H1 (cell line): ENCODE data around the gene ACSM3. TPM values are rescaled to one million over a fixed set of nuclear protein-coding genes. Genes with fewer than 3 reads are reported as not detected.

Experiments used
- CTCF ChIA-PET: fragments of 300-600 bp; sonication (Branson Sonifier 250); formaldehyde crosslinking; loops from one replicate; lab custom pipeline; 2021; ENCODE audit not compliant: partially characterized antibody; lab: Charles Lee
- POLR2A ChIA-PET: fragments of 300-600 bp; sonication (Branson Sonifier 250); formaldehyde crosslinking; loops from one replicate; lab custom pipeline; 2021; ENCODE audit warnings: inconsistent platforms; ENCODE audit not compliant: partially characterized antibody; lab: Charles Lee
- DNase-seq, 2 experiments: peaks; one replicate each; pipeline versions ENCODE4 v3.0.0 to v3.0.0-alpha.2; 2010 to 2022; ENCODE audit warnings: low spot score in 2 of 2, low read depth in 1 of 2, mixed read lengths in 1 of 2
- FAIRE-seq: peaks from 2 replicates; lab custom pipeline; 2011; peaks lifted over from hg19 to GRCh38; lab: Jason Lieb, UNC
- H2AFZ ChIP-seq: 2 replicates; pipeline ENCODE4 v1.8.1; 2012; ENCODE audit warnings: low read length, inconsistent platforms
- H2AK5ac ChIP-seq: 2 replicates; pipeline ENCODE4 v1.6.1; 2013; ENCODE audit warnings: low read depth, low read length
- H2BK120ac ChIP-seq: replicated peaks from 2 replicates; pipeline ENCODE3; 2013; ENCODE audit warnings: low read depth, low read length, inconsistent platforms
- H2BK12ac ChIP-seq: 2 replicates; pipeline ENCODE4 v1.6.1; 2013; ENCODE audit warnings: low read depth, low read length
- H2BK15ac ChIP-seq: 2 replicates; pipeline ENCODE4 v1.6.1; 2013; ENCODE audit warnings: low read length
- H2BK20ac ChIP-seq: 2 replicates; pipeline ENCODE4 v1.6.1; 2013; ENCODE audit warnings: low read length
- H2BK5ac ChIP-seq: 2 replicates; pipeline ENCODE4 v1.6.1; 2013; ENCODE audit warnings: low read depth, low read length
- H3K14ac ChIP-seq: 2 replicates; pipeline ENCODE4 v1.6.1; 2013; ENCODE audit warnings: inconsistent platforms; ENCODE audit not compliant: insufficient read length
- H3K18ac ChIP-seq: 2 replicates; pipeline ENCODE4 v1.6.1; 2013; ENCODE audit warnings: low read length; ENCODE audit errors: extremely low read depth
- H3K23ac ChIP-seq: 2 replicates; pipeline ENCODE4 v1.6.1; 2013; ENCODE audit warnings: inconsistent platforms; ENCODE audit not compliant: insufficient read length
- H3K23me2 ChIP-seq: 2 replicates; pipeline ENCODE4 v1.6.1; 2013; ENCODE audit warnings: low read depth, low read length
- H3K27ac ChIP-seq: 2 replicates; pipeline ENCODE4 v1.6.1; 2011; ENCODE audit warnings: low read depth, low read length, inconsistent platforms
- H3K27me3 ChIP-seq, 4 experiments: replicated peaks in 1 of 4; 1 replicate in 1 of 4; 2 replicates in 3 of 4; pipeline versions ENCODE4 v1.6.1 to v1.8.1; 2011 to 2013; ENCODE audit warnings: low read length in 3 of 4, mild to moderate bottlenecking in 3 of 4, inconsistent platforms in 2 of 4, mixed read lengths in 2 of 4, moderate library complexity in 1 of 4; ENCODE audit not compliant: control insufficient read depth in 3 of 4, insufficient read depth in 3 of 4; ENCODE audit errors: extremely low read depth in 1 of 4
- H3K36me3 ChIP-seq, 4 experiments: 2 replicates each; pipeline versions ENCODE4 v1.6.1 to v1.8.1; 2011 to 2013; ENCODE audit warnings: mild to moderate bottlenecking in 4 of 4, low read length in 3 of 4, moderate library complexity in 2 of 4, control low read depth in 1 of 4, inconsistent platforms in 1 of 4; ENCODE audit not compliant: insufficient read depth in 4 of 4, control insufficient read depth in 2 of 4
- H3K4ac ChIP-seq: replicated peaks from 2 replicates; pipeline ENCODE3; 2013; ENCODE audit warnings: low read length, low read depth, mixed read lengths, inconsistent platforms; ENCODE audit not compliant: insufficient read length
- H3K4me1 ChIP-seq, 4 experiments: replicated peaks in 1 of 4; 1 replicate in 1 of 4; 2 replicates in 3 of 4; pipeline versions ENCODE4 v1.6.1 to v1.8.1; 2011 to 2013; ENCODE audit warnings: low read length in 3 of 4, inconsistent platforms in 2 of 4, mixed read lengths in 1 of 4; ENCODE audit not compliant: insufficient read depth in 4 of 4, control insufficient read depth in 3 of 4
- H3K4me2 ChIP-seq, 2 experiments: 2 replicates each; pipeline versions ENCODE4 v1.6.1 to v1.8.1; 2011 to 2013; ENCODE audit warnings: low read depth in 2 of 2, low read length in 2 of 2, control low read depth in 1 of 2, inconsistent platforms in 1 of 2, mild to moderate bottlenecking in 1 of 2; ENCODE audit not compliant: insufficient read depth in 1 of 2
- H3K4me3 ChIP-seq, 4 experiments: fragments of 200-600, 300-600 bp in 1 of 4; sonication (generic), shearing (Covaris generic), sonication (Bioruptor Twin) in 1 of 4; 2 replicates each; pipeline versions ENCODE4 v1.5.1 to v1.8.1; 2011 to 2016; ENCODE audit warnings: low read length in 4 of 4, low read depth in 3 of 4, control low read depth in 2 of 4, inconsistent platforms in 2 of 4, mild to moderate bottlenecking in 2 of 4, mixed read lengths in 1 of 4, moderate library complexity in 1 of 4; ENCODE audit not compliant: insufficient read depth in 2 of 4; ENCODE audit errors: extremely low read depth in 1 of 4
- H3K56ac ChIP-seq: replicated peaks from 2 replicates; pipeline ENCODE3; 2013; ENCODE audit warnings: low read depth, mild to moderate bottlenecking, mixed read lengths, low read length, inconsistent platforms; ENCODE audit not compliant: insufficient read length
- H3K79me1 ChIP-seq: 2 replicates; pipeline ENCODE4 v1.6.1; 2013; ENCODE audit warnings: low read depth, low read length, control low read depth
- H3K79me2 ChIP-seq, 2 experiments: 2 replicates each; pipeline versions ENCODE4 v1.6.1 to v1.8.1; 2012 to 2013; ENCODE audit warnings: low read length in 2 of 2, mild to moderate bottlenecking in 2 of 2, inconsistent platforms in 1 of 2; ENCODE audit not compliant: insufficient read depth in 2 of 2, control insufficient read depth in 1 of 2
- H3K9ac ChIP-seq, 4 experiments: replicated peaks in 1 of 4; 1 replicate in 1 of 4; 2 replicates in 3 of 4; pipeline versions ENCODE4 v1.6.1 to v1.8.1; 2011 to 2013; ENCODE audit warnings: low read depth in 3 of 4, low read length in 3 of 4, control low read depth in 2 of 4, mild to moderate bottlenecking in 2 of 4, moderate library complexity in 2 of 4, inconsistent platforms in 1 of 4; ENCODE audit errors: extremely low read depth in 1 of 4
- H3K9me3 ChIP-seq, 2 experiments: 2 replicates each; pipeline versions ENCODE4 v1.6.1 to v1.8.1; 2012 to 2013; ENCODE audit warnings: mild to moderate bottlenecking in 2 of 2, moderate library complexity in 2 of 2, control low read depth in 1 of 2, inconsistent platforms in 1 of 2, low read depth in 1 of 2, low read length in 1 of 2, mixed read lengths in 1 of 2; ENCODE audit not compliant: insufficient read depth in 2 of 2
- H4K20me1 ChIP-seq, 2 experiments: replicated peaks in 1 of 2; 2 replicates each; pipeline versions ENCODE3 to v1.8.1; 2011 to 2013; ENCODE audit warnings: inconsistent platforms in 2 of 2, low read length in 2 of 2, mild to moderate bottlenecking in 1 of 2; ENCODE audit not compliant: insufficient read depth in 2 of 2, control insufficient read depth in 1 of 2
- H4K5ac ChIP-seq: 2 replicates; pipeline ENCODE4 v1.6.1; 2013; ENCODE audit warnings: low read length, low read depth, mixed read lengths, inconsistent platforms; ENCODE audit not compliant: insufficient read length
- H4K8ac ChIP-seq: 2 replicates; pipeline ENCODE4 v1.8.0; 2013; ENCODE audit warnings: mild to moderate bottlenecking, moderate library complexity, low read length, inconsistent platforms; ENCODE audit not compliant: insufficient read depth; ENCODE audit errors: extremely low read depth
- H4K91ac ChIP-seq: replicated peaks from 2 replicates; pipeline ENCODE3; 2013; ENCODE audit warnings: low read length, mixed read lengths, inconsistent platforms; ENCODE audit not compliant: insufficient read length
- NRF1 ChIP-seq: IDR thresholded peaks from 2 replicates; pipeline ENCODE4 v1.6.1; 2011; ENCODE audit warnings: mild to moderate bottlenecking, low read depth, low read length, improper control_type of control experiment
- SIRT6 ChIP-seq: IDR thresholded peaks from one replicate; pipeline ENCODE4 v1.7.1; 2012; ENCODE audit warnings: low read length, inconsistent platforms
- TEAD4 ChIP-seq: IDR thresholded peaks from 2 replicates; pipeline ENCODE4 v1.6.1; 2012; ENCODE audit warnings: low read depth, low read length, inconsistent platforms, mixed read lengths
- WGBS, 2 experiments: shearing (Covaris generic) in 1 of 2; methylation state at CpG; one replicate each; pipeline versions ENCODE4 v1.1.6 to v1.1.7; 2013 to 2015; ENCODE audit warnings: low lambda C conversion rate in 2 of 2, mixed read lengths in 2 of 2, inconsistent platforms in 1 of 2, low coverage in 1 of 2, missing lambda C conversion rate in 1 of 2; ENCODE audit not compliant: insufficient replicate concordance in 2 of 2, insufficient coverage in 1 of 2, insufficient read length in 1 of 2; ENCODE audit errors: extremely low coverage in 1 of 2, missing lambda C conversion rate in 1 of 2; 5-methylcytosine and 5-hydroxymethylcytosine counted together
- polyA plus RNA-seq, 7 experiments: library from polyadenylated mRNA; depleted of rRNA in 3 of 7; stranded (reverse) in 5 of 7; unstranded in 2 of 7; fragments of >200 nt in 5 of 7; fragments of 200-250 nt in 2 of 7; gene quantifications; 1 replicate in 5 of 7; 2 replicates in 1 of 7; 4 replicates in 1 of 7; pipeline versions ENCODE4 v1.2.1 to v1.2.3, GENCODE V29; 2011 to 2013; ENCODE audit warnings: missing spikeins in 2 of 7, mixed read lengths in 2 of 7
- total RNA-seq: library from RNA; stranded (reverse); fragmentation: NEBNext Ultra II Directional; extraction: Animal tissue kit (Norgen Biotek cat#: 25700); gene quantifications from 2 replicates; pipeline ENCODE4 v1.2.1, GENCODE V29; 2021

The ACSM3 gene
- total and polyA plus RNA-seq, 2 of the 8 experiments (the other 6 are each of a cell fraction or from before 2014, with no cell fraction given), result 5.7 to 6.2 TPM

DNA sequence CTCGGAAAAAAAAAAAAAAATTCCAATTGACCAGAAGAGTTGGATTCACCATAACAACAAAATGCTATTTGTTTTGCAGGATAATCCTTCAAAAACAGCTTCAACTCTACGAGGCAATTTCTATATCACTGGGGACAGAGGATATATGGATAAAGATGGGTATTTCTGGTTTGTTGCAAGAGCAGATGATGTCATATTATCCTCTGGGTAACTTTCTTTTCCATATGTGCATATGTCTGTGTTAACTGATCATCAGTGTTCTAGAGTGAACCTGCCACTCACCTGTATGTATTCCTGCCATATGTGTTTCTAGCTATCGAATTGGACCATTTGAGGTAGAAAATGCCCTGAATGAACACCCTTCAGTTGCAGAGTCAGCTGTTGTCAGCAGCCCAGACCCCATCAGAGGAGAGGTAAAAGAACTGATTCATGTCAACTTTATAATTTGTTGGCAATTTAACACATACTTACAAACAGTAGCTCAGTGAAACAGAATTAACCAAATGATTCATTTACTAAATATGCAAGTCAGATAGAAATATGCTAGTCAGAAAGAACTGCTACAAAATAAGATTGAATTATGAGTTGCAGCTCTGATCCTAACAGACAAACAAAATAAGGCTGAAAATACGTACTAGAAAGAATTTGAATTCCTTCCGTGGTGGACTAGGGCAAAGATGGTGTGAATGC is 28.3 kb downstream of the ACSM3 start:
- Histone ChIP-seq H3K23me2 (no peaks in the 10 kb centered on the region), H3K18ac (no peak overlapping the region), H3K56ac (no peak overlapping the region), H4K91ac (no peak overlapping the region), H3K9me3 (no peaks in the 10 kb centered on the region), H2BK20ac (no peak overlapping the region), H3K79me1 (no peaks in the 10 kb centered on the region), H2AFZ (no peak overlapping the region), H2BK15ac (no peak overlapping the region), H4K8ac (no peak overlapping the region), H3K4me2 (no peak overlapping the region), H3K4ac (no peak overlapping the region), H3K14ac (no peak overlapping the region), H3K79me2 (no peaks in the 10 kb centered on the region), H3K23ac (no peak overlapping the region), H2BK5ac (no peak overlapping the region), H2BK120ac (no peak overlapping the region), H3K9ac (no peak overlapping the region), H3K27me3 (no peaks in the 10 kb centered on the region), H3K36me3 (no peaks in the 10 kb centered on the region; a peak in 1 of 8 replicates), H2AK5ac (no peak overlapping the region), H2BK12ac (no peak overlapping the region), H3K4me1 (peaks cover 0 to 5% (median 1%) of the 10 kb centered on the region in 4 experiments; a peak in 2 of 7 replicates), H3K4me3 (no peak overlapping the region), H3K27ac (no peak overlapping the region), H4K5ac (no peak overlapping the region), H4K20me1 (no peaks in the 10 kb centered on the region)
- POLR2A ChIA-PET, result interaction anchor here (0.6 to 2.3 kb wide), 4 partner anchors 12 to 257 kb away, joined by 3 to 10 read pairs (median 5); partner anchors contain the start of genes ERI2 and REXO5
- 93% methylated on average over 4 of the region's 5 CpGs; no CpG with 5 or more reads in 1 of the 2 experiments for WGBS, 2 experiments
- TF ChIP-seq TEAD4 (no peak), NRF1 (no peak), SIRT6 (no peak)
- CTCF ChIA-PET, result interaction anchor here (0.6 to 1.9 kb wide), 6 partner anchors 12 to 310 kb away, joined by 3 to 6 read pairs (median 4); partner anchors contain the start of genes ERI2 and REXO5
- FAIRE-seq, result no peak
- DNase-seq, result no peak
